GM20431 (cell line): ENCODE results near the gene PLEKHH1.

Experiments used
- in situ Hi-C: fragments of 300-500 bp; cut with MseI, MboI; formaldehyde crosslinking; loops from one replicate; pipeline ENCODE4 v1.15.0; 2020; ENCODE audit warnings: low sequenced_read_pairs; ENCODE audit not compliant: unreplicated experiment

Gene PLEKHH1

DNA sequence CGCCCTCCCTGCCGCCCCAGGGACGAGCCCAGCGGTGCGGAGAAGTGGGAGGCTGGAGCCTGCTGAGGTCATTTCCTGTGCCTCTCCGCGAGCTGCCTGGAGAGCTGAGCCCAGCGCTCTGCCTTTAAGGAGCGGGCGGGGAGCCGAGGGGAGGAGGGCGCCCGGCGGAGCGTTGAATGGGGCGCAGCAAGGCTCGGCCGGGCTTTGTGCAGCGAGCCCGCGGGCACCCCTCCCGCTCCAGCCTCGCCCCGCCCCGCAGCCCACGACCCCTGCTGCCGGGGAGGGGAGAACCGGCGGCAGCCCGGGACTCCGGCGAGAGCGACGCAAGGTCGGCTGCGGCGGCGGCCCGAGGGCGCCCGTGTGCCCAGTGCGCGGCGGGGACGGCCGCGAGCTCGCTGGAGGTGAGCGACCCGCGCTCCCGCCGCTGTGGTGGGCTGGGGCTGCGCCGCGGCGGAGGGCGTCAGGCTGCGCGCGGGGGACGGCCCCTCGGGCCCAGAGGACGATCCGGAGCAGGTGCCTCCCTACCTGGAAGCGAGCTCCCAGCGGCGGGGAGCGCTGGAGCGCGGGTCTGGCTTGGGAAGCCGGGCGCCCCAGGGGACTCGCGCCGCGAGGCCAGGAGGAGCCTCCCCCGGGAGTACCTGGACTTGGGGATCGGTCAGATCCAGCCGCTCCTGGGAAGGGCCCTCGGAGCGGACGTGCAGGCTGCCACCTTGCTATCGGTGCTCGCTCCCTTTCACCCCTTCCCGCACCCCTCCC lies at the start of gene PLEKHH1:
PLEKHH1 (plus strand) TSS at position 293 of the 756 bp plus-strand sequence. CDS start 8,578 bp downstream, outside the sequence.
- in situ Hi-C loops: no loop called here

- in situ Hi-C loops: no loop called here
These were observed 49.4 kb upstream of the PLEKHH1 start for GRCh38 chr14:67483579-67484285.

DNA sequence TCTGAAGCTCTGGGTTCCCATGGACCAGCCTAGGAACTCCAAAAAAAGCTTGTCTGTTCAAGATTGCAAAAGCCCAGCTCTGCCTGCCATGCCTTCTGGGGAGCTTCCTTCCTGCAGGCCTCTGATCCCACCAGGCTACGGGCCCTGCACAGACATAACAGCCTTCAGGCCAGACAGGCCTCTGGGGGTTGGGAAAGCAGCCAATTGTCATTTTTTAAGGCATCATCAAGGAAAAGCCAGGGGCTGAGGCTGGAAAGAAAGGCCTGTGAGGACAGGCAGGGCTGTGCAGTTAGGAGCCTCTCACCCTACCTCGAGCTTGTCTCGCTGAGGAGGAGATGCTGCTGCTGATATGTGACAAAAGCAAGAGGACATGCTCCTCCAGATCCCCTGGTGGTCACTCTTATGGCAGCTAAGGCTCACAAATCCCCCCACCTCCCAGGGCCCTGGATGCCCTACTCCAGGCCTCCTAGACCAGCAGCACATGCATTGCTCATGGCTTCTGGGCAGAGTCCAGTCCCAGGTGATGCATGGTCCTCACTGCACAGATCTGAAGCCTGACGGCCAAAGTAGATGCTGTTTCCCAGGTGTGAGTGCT lies 47.5 kb upstream of the PLEKHH1 start:
- in situ Hi-C loops: no loop called here

DNA sequence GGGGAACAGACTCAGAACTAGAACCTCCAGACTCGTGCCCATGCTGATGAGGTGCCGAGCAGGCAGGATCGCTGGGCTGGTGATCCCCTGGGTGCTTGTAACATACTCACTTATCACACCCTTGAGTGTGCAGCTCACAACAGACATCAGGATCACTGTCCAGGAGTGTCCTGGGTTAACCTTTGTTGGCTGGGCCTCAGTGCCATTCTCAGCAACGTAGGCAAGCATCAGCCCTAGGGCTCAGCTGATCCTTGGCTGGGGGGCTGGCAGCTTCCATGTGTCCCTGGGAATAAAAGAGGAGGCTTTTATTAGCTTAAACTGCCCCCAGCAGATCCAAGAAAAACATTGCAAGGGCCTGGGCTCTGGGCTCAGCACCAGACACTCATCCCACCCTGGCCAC lies 46.2 kb upstream of the PLEKHH1 start:
- in situ Hi-C loops: no loop called here

DNA sequence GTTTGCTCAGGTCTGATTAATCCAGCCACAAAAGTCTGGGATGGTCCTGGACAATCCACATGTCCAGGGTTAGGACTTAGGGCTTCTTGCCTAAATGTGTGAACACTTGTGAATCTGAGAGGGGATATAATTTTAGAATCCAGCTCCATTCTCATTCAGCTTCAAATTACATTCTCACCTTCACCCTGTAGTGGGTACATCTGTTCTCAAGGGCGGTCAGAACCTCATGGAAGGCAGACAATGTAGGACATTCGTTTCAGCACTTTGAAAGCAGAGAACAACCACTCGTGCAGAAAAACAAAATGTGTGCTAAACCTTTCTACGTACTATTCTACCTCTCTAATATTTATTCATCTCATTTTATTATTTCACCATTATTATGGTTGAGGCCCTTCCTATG lies 45.8 kb upstream of the PLEKHH1 start:
- in situ Hi-C loops: no loop called here

DNA sequence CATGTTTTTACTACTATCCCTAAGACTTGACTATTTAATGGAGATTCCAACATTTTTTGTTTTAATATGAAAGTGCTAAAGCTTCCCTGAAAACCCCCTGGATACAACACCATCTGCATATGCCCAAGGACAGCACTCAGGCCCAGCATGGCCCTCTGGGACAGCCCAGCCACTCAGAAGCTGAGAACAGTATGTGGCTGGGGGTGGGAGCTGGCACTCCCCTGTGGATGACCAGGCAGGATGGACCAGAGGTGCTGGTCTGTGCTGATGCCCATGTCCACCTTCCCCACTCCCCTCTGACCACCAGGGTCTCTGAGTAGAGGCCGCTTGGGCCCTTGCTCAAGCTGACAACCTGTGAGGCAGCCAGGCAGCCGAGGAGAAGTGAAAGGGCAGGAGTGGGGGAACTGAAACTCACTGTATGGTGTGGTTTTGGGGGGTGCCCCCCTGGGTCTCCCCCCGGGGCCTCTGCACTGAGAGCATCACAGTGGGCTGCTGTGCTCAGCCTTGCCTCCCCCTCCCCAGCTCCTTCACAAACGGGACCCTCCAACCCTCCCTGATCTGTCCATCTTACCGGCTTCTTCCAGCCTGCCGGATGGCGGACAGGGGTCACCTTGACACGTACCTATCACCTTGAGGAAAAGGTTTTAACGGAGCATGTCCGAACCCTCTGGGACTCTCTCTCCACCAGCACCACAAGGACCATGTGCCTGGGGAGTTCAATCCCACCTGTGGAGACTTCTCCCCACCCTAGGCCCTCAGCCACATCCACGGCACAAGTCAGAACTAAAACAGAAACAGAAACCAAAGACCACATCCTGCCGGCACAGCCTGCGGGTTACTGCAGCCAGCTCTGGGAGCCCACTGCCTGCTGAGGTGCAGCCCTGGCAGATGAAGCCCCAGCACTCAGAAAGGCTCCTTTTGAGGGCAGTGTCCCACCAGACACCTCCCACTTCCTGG lies 44.9 kb upstream of the PLEKHH1 start, which contains the start of gene TMEM229B:
TMEM229B (minus strand) TSS at position 785 of the 957 bp plus-strand sequence. CDS start 14,798 bp downstream, outside the sequence.
- in situ Hi-C loops: no loop called here

DNA sequence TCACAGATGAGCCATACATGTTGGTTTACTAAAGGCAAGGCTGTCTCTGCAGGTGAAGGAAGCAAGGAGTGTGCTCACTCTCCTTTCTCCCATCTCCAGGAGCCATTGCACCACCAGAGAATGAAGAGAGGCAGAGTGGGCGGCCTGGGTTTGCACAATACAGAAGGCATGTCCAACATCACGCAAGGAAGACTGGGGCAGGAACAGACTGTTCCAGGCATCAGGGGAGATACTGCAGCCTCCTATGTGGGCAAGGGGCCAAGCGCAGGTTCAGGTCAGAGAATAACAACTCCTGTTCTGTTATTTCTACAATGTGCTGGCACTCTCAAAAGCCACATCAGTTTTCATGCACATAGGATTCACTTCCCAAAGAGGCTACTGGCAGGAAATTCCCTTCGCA lies 42.9 kb upstream of the PLEKHH1 start:
- in situ Hi-C loops: no loop called here

- in situ Hi-C loops: no loop called here
These were observed 41.8 kb upstream of the PLEKHH1 start for GRCh38 chr14:67491285-67491684.

DNA sequence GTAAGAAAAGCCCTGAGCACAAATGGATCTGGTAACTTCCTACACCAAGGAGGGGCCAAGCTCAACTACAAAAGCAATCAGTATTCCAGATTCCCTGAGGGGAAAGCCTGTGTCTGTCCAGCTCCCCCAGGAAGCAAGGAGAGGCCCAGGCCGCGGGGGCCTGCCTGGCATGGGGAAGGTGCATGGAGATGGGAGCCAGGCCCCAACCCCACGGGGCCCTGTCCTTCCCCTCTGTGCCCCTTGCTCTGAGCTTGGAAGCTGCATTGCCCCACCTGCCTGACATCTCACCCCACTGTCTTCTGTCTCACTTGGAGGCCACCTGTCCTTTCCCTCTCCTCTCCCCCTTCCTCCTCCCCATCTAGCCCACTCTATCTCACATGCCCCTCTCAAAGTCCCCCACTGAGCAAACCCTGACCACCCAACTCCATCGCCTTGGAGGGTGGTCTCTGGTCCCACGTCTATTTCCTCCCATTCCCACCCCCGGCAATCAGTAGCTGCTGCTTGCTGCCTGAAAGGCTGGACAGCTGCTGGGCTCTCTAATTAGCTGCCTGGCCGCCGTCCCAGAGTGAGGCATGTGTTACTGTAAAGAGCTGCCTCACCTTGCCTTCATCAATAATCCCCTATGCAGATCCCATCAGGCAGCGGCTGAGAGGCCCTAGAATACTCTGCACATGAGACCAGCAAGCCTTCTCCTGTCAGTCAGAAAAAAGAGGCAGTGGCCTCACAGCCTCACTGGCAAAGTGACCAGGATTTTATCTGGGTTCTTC lies 41.2 kb upstream of the PLEKHH1 start:
- in situ Hi-C loops: no loop called here

- in situ Hi-C loops: no loop called here
These were observed 40.6 kb upstream of the PLEKHH1 start for GRCh38 chr14:67492538-67492937.

DNA sequence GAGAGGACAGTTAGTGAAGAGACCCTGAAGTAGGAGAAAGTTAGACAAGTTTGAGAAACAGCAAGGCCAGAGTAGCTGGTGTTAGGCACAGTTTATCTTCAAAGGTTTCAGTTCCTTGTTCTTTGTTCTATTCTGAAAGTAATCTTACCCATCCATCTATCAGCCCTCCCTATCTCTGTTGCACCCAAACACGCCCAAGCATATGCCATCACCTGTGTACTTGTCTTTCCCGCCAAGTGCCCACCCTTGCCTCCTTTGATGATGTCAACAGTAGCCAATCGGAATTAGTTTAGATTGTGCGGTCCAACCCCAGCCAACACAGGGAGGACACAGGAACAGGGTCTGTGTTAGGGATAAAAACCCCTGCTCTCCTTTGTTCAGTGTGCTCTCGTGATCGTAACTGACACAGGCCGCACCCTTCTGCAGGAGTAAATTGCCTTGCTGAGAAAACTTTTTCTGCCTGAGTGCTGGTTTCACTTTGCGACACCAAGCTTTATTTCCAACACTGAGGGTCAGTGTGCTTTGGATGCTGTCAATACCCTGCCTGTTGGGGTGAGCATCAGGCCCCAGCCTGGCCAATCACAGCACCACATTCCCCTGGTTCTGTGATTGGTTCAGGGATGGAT lies 39.9 kb upstream of the PLEKHH1 start:
- in situ Hi-C loops: no loop called here

GRCh38 chr14:67495827-67496226 lies 37.3 kb upstream of the PLEKHH1 start:
- in situ Hi-C loops: no loop called here

DNA sequence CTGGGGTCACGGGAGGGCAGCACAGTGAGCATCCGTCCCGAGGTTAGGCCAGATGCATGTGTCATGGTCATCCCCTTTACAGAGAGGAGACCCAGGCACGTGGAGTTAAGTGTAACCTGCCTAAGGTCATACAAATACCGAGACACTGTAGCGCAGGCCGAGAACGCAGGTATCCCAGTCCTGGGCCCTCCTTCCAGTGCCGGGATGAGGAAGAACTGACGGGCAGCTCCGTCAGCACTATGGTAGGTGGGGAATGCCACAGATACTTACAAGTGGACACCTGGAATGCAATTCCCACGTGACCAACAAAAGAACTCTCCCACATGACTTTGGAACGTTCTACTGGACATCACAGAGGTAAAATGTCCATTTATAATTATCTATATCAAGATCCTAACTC lies 35.9 kb upstream of the PLEKHH1 start:
- in situ Hi-C loops: no loop called here

DNA sequence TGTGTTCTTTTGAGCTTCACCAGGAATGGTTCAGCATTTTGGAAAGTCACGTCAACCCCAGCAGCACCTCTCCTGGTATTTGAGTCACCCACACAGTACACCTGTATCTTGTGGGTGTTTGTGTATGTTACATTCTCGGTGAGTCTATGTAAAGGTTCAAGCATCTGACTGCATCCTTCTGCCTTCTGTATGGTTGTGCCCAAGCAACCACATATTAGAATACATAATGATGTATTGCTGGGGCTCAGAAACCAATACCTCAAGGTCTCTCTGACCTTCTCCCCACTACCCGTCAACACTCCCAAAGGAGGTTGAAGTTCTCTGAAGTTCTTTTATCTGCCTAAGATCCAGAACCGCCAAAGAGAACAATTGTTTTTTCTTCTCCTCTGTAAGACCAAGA lies 35.4 kb upstream of the PLEKHH1 start:
- in situ Hi-C loops: no loop called here

GRCh38 chr14:67500981-67501380 lies 32.1 kb upstream of the PLEKHH1 start:
- in situ Hi-C loops: no loop called here

- in situ Hi-C loops: no loop called here
These were observed 31.4 kb upstream of the PLEKHH1 start for GRCh38 chr14:67501670-67502069.

- in situ Hi-C loops: no loop called here
These were observed 30.2 kb upstream of the PLEKHH1 start for GRCh38 chr14:67502867-67503266.

- in situ Hi-C loops: no loop called here
These were observed 29.8 kb upstream of the PLEKHH1 start for GRCh38 chr14:67503331-67503730.

GRCh38 chr14:67505254-67505653 lies 27.8 kb upstream of the PLEKHH1 start:
- in situ Hi-C loops: no loop called here
